ENCODE measurements around the gene DGKZ.
"Not testable (repeated sequence)": the region's sequence is repeated elsewhere in the genome, so short reads cannot be mapped to it uniquely, and the experiment has no call there.

The DGKZ gene

DNA sequence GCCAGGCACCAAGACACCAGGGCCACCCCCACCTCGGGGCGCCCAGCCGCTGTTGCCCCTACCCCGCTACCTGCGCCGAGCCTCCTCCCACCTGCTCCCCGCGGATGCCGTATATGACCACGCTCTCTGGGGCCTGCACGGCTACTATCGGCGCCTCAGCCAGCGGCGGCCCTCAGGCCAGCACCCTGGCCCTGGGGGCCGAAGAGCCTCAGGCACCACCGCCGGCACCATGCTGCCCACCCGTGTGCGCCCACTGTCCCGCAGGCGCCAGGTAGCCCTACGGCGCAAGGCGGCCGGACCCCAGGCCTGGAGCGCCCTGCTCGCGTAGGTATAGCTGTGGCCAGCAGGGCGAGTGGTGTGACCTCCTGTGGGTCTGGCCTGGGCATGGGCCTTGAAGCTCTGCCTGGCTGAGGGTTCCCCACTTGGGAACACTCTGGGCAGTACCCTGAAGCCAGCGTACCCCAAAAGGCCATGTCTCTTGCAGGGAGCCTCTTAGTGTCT, 19.4 kb downstream of the DGKZ start:
- peaks cover 19% of the 10 kb centered on the region; the same call in 1 of the 2 replicates for H3K36me3 ChIP-seq (ENCODE audit: control insufficient read depth, insufficient read depth, low read length)
- DNase-seq (ENCODE audit: low read depth, low spot score) = no peak
- WGBS (ENCODE audit: insufficient coverage, insufficient read length) = no CpG with 5 or more reads among the region's 31 CpGs
- no peak overlapping the region for H3K4me3 ChIP-seq (ENCODE audit: low read length)
- no peaks in the 10 kb centered on the region for H3K9me3 ChIP-seq (ENCODE audit: control insufficient read depth, insufficient read depth, low read length)
- no peak overlapping the region for H3K27ac ChIP-seq (ENCODE audit: low read length)
- no peaks in the 10 kb centered on the region for H3K27me3 ChIP-seq (ENCODE audit: control insufficient read depth, insufficient read depth, low read length)
- H3K4me1 ChIP-seq (ENCODE audit: control insufficient read depth, insufficient read depth, low read length) = peaks cover 8% of the 10 kb centered on the region

GRCh38 chr11:46367244-46367915, 20.1 kb downstream of the DGKZ start:
- no CpG with 5 or more reads among the region's 32 CpGs for WGBS (ENCODE audit: insufficient coverage, insufficient read length)
- no peaks in the 10 kb centered on the region for H3K27me3 ChIP-seq (ENCODE audit: control insufficient read depth, insufficient read depth, low read length)
- no peak for DNase-seq (ENCODE audit: low read depth, low spot score)
- H3K4me1 ChIP-seq (ENCODE audit: control insufficient read depth, insufficient read depth, low read length) = peaks cover 8% of the 10 kb centered on the region
- H3K4me3 ChIP-seq (ENCODE audit: low read length) = no peak overlapping the region
- no peak overlapping the region for H3K27ac ChIP-seq (ENCODE audit: low read length)
- H3K9me3 ChIP-seq (ENCODE audit: control insufficient read depth, insufficient read depth, low read length) = no peaks in the 10 kb centered on the region
- H3K36me3 ChIP-seq (ENCODE audit: control insufficient read depth, insufficient read depth, low read length) = peaks cover 19% of the 10 kb centered on the region; the same call in 1 of the 2 replicates

DNA sequence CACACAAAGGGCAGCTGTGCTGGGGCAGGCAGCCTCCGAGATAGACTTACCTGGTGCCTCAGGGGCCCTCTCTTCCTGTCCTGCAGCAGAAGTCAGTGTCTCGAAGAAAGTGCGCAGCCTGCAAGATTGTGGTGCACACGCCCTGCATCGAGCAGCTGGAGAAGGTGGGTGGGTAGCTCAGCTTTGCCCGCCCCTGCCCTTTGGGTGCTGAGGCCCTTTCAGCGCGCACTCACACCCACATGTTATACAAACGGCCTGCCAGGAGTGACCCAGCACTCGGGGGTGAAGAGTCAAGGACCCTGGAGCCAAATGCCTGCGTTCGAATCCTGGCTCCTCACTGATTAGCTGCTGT, 20.6 kb downstream of the DGKZ start:
- no peak overlapping the region for H3K4me3 ChIP-seq (ENCODE audit: low read length)
- H3K36me3 ChIP-seq (ENCODE audit: control insufficient read depth, insufficient read depth, low read length) = peaks cover 21% of the 10 kb centered on the region; the same call in 1 of the 2 replicates
- DNase-seq (ENCODE audit: low read depth, low spot score) = no peak
- peaks cover 5% of the 10 kb centered on the region for H3K4me1 ChIP-seq (ENCODE audit: control insufficient read depth, insufficient read depth, low read length)
- no peak overlapping the region for H3K27ac ChIP-seq (ENCODE audit: low read length)
- no CpG with 5 or more reads among the region's 12 CpGs for WGBS (ENCODE audit: insufficient coverage, insufficient read length)
- H3K9me3 ChIP-seq (ENCODE audit: control insufficient read depth, insufficient read depth, low read length) = no peaks in the 10 kb centered on the region
- no peaks in the 10 kb centered on the region for H3K27me3 ChIP-seq (ENCODE audit: control insufficient read depth, insufficient read depth, low read length)

- no peak overlapping the region for H3K27ac ChIP-seq (ENCODE audit: low read length)
- H3K4me1 ChIP-seq (ENCODE audit: control insufficient read depth, insufficient read depth, low read length) = peaks cover 4% of the 10 kb centered on the region; the same call in 1 of the 2 replicates
- WGBS (ENCODE audit: insufficient coverage, insufficient read length) = no CpG with 5 or more reads among the region's 25 CpGs
- no peaks in the 10 kb centered on the region for H3K27me3 ChIP-seq (ENCODE audit: control insufficient read depth, insufficient read depth, low read length)
- no peak overlapping the region for H3K4me3 ChIP-seq (ENCODE audit: low read length)
- H3K9me3 ChIP-seq (ENCODE audit: control insufficient read depth, insufficient read depth, low read length) = no peaks in the 10 kb centered on the region
- H3K36me3 ChIP-seq (ENCODE audit: control insufficient read depth, insufficient read depth, low read length) = peaks cover 27% of the 10 kb centered on the region
- no peak for DNase-seq (ENCODE audit: low read depth, low spot score)
These were observed 22.3 kb downstream of the DGKZ start for GRCh38 chr11:46369458-46370152.

- DNase-seq (ENCODE audit: low read depth, low spot score) = no peak
These were observed 23.0 kb downstream of the DGKZ start for GRCh38 chr11:46370253-46370652.

GRCh38 chr11:46371262-46371661, 24.0 kb downstream of the DGKZ start:
- H3K9me3 ChIP-seq (ENCODE audit: control insufficient read depth, insufficient read depth, low read length); H3K27ac ChIP-seq (ENCODE audit: low read length); H3K4me1 ChIP-seq (ENCODE audit: control insufficient read depth, insufficient read depth, low read length); DNase-seq (ENCODE audit: low read depth, low spot score); H3K27me3 ChIP-seq (ENCODE audit: control insufficient read depth, insufficient read depth, low read length); H3K4me3 ChIP-seq (ENCODE audit: low read length): not testable (repeated sequence)
- peaks cover 41% of the 10 kb centered on the region for H3K36me3 ChIP-seq (ENCODE audit: control insufficient read depth, insufficient read depth, low read length)
- WGBS (ENCODE audit: insufficient coverage, insufficient read length) = no CpG with 5 or more reads among the region's 19 CpGs

More at GRCh38 chr11:46370253-46370652, 23.0 kb downstream of the DGKZ start:
- Histone ChIP-seq H3K9me3 (ENCODE audit: control insufficient read depth, insufficient read depth, low read length) (no peaks in the 10 kb centered on the region), H3K4me1 (ENCODE audit: control insufficient read depth, insufficient read depth, low read length) (peaks cover 4% of the 10 kb centered on the region; the same call in 1 of the 2 replicates), H3K27me3 (ENCODE audit: control insufficient read depth, insufficient read depth, low read length) (no peaks in the 10 kb centered on the region), H3K4me3 (ENCODE audit: low read length) (no peak overlapping the region), H3K27ac (ENCODE audit: low read length) (no peak overlapping the region), H3K36me3 (ENCODE audit: control insufficient read depth, insufficient read depth, low read length) (peaks cover 33% of the 10 kb centered on the region)
- WGBS (ENCODE audit: insufficient coverage, insufficient read length) = no CpG with 5 or more reads among the region's 13 CpGs

DNA sequence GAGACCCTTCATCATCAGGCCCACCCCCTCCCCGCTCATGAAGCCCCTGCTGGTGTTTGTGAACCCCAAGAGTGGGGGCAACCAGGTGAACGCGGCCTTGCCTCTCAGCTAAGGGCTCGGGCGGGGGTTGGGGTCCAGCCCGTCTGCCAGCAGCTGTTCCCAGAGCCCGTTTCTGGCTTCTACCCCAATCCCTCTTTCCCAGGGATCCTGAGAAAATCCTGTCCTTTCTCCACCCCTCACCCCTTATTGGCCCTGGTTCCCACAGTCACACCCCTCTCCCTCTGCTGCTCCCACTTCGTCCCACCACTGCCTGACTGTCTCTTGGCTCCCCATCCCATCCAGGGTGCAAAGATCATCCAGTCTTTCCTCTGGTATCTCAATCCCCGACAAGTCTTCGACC, 24.8 kb downstream of the DGKZ start:
- no peak for DNase-seq (ENCODE audit: low read depth, low spot score)
- Histone ChIP-seq H3K27me3 (ENCODE audit: control insufficient read depth, insufficient read depth, low read length) (no peaks in the 10 kb centered on the region), H3K36me3 (ENCODE audit: control insufficient read depth, insufficient read depth, low read length) (peaks cover 46% of the 10 kb centered on the region), H3K27ac (ENCODE audit: low read length) (no peak overlapping the region), H3K4me3 (ENCODE audit: low read length) (no peak overlapping the region), H3K4me1 (ENCODE audit: control insufficient read depth, insufficient read depth, low read length) (peaks cover 4% of the 10 kb centered on the region; the same call in 1 of the 2 replicates), H3K9me3 (ENCODE audit: control insufficient read depth, insufficient read depth, low read length) (no peaks in the 10 kb centered on the region)
- WGBS (ENCODE audit: insufficient coverage, insufficient read length) = no CpG with 5 or more reads among the region's 10 CpGs

DNA sequence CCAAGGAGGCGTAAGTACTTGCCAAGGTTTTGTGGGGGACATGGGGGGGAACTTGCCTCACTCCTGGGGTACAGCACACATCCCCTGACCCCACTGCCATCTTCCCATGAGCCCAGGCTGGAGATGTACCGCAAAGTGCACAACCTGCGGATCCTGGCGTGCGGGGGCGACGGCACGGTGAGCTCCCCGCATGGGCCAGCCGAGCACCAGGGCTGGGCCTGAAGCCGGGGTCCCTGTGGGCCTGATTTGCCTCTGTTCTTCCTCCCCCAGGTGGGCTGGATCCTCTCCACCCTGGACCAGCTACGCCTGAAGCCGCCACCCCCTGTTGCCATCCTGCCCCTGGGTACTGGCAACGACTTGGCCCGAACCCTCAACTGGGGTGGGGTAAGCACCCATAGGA, 25.2 kb downstream of the DGKZ start:
- not testable (repeated sequence) for H3K27ac ChIP-seq (ENCODE audit: low read length); H3K4me3 ChIP-seq (ENCODE audit: low read length); H3K4me1 ChIP-seq (ENCODE audit: control insufficient read depth, insufficient read depth, low read length); DNase-seq (ENCODE audit: low read depth, low spot score); H3K27me3 ChIP-seq (ENCODE audit: control insufficient read depth, insufficient read depth, low read length); H3K9me3 ChIP-seq (ENCODE audit: control insufficient read depth, insufficient read depth, low read length)
- WGBS (ENCODE audit: insufficient coverage, insufficient read length) = no CpG with 5 or more reads among the region's 15 CpGs
- H3K36me3 ChIP-seq (ENCODE audit: control insufficient read depth, insufficient read depth, low read length) = peaks cover 49% of the 10 kb centered on the region

- no peak overlapping the region for H3K4me3 ChIP-seq (ENCODE audit: low read length)
- WGBS (ENCODE audit: insufficient coverage, insufficient read length) = no CpG with 5 or more reads among the region's 30 CpGs
- no peak overlapping the region for H3K27ac ChIP-seq (ENCODE audit: low read length)
- no peaks in the 10 kb centered on the region for H3K9me3 ChIP-seq (ENCODE audit: control insufficient read depth, insufficient read depth, low read length)
- peaks cover 43% of the 10 kb centered on the region for H3K36me3 ChIP-seq (ENCODE audit: control insufficient read depth, insufficient read depth, low read length)
- DNase-seq (ENCODE audit: low read depth, low spot score) = no peak
- H3K4me1 ChIP-seq (ENCODE audit: control insufficient read depth, insufficient read depth, low read length) = peaks cover 8% of the 10 kb centered on the region; the same call in 1 of the 2 replicates
- no peaks in the 10 kb centered on the region for H3K27me3 ChIP-seq (ENCODE audit: control insufficient read depth, insufficient read depth, low read length)
These were observed 26.8 kb downstream of the DGKZ start for GRCh38 chr11:46373787-46374740.

- H3K27ac ChIP-seq (ENCODE audit: low read length) = no peak overlapping the region
- peaks cover 40% of the 10 kb centered on the region for H3K36me3 ChIP-seq (ENCODE audit: control insufficient read depth, insufficient read depth, low read length)
- WGBS (ENCODE audit: insufficient coverage, insufficient read length) = no CpG with 5 or more reads among the region's 15 CpGs
- H3K9me3 ChIP-seq (ENCODE audit: control insufficient read depth, insufficient read depth, low read length) = no peaks in the 10 kb centered on the region
- no peak for DNase-seq (ENCODE audit: low read depth, low spot score)
- H3K4me3 ChIP-seq (ENCODE audit: low read length) = no peak overlapping the region
- no peaks in the 10 kb centered on the region for H3K27me3 ChIP-seq (ENCODE audit: control insufficient read depth, insufficient read depth, low read length)
- peaks cover 6% of the 10 kb centered on the region; the same call in 1 of the 2 replicates for H3K4me1 ChIP-seq (ENCODE audit: control insufficient read depth, insufficient read depth, low read length)
These were observed 27.6 kb downstream of the DGKZ start for GRCh38 chr11:46374815-46375214.
